ENCODE data around the gene MRPL34. TPM values are rescaled to one million over a fixed set of nuclear protein-coding genes. Genes with fewer than 3 reads are reported as not detected.

Gene MRPL34
- polyA plus RNA-seq, 1 of the 3 experiments (the other 2 are of a cell fraction): 72.9 TPM

GRCh38 chr19:17306285-17306714 is 628 bp downstream of the MRPL34 start:
- Histone ChIP-seq H3K79me2 (ENCODE audit: insufficient read depth) (peaks cover 40% of the 10 kb centered on the region), H3K36me3 (replicated peaks in 1 of 2; ENCODE audit: control insufficient read depth in 1 of 2, insufficient read depth in 2 of 2, low read length in 1 of 2) (no peaks in the 10 kb centered on the region), H3K27ac (ENCODE audit: low read depth in 2 of 2, low read length in 1 of 2) (peak overlapping the region; percentile 72 to 96), H3F3A (replicated peaks; ENCODE audit: insufficient read depth) (peaks cover 18% of the 10 kb centered on the region), H3K9me2 (no peaks in the 10 kb centered on the region), H3K9me3 (no peaks in the 10 kb centered on the region), H4K20me1 (ENCODE audit: insufficient read depth) (peaks cover 2% of the 10 kb centered on the region), H2AFZ (ENCODE audit: low read depth) (peak overlapping the region; percentile 87), H3K4me1 (ENCODE audit: control insufficient read depth in 1 of 2, insufficient read depth in 2 of 2, low read depth in 1 of 2, low read length in 1 of 2) (peaks cover 12 to 38% of the 10 kb centered on the region in 2 experiments), H3K27me3 (ENCODE audit: insufficient read depth) (no peaks in the 10 kb centered on the region), H3K9ac (peak overlapping the region; percentile 76), H3K4me2 (peak overlapping the region; percentile 92), H3K4me3 (ENCODE audit: low read depth in 2 of 2, low read length in 1 of 2) (peak overlapping the region; percentile 73 to 86)
- POLR2A ChIA-PET: interaction anchor here (0.6 to 1.6 kb wide), 4 partner anchors 13 to 136 kb away, joined by 3 to 7 read pairs (median 4); no protein-coding TSS in a partner anchor
- CTCF ChIA-PET: interaction anchor here (0.9 to 1.3 kb wide), 3 partner anchors 10 to 42 kb away, joined by 3 to 4 read pairs (median 4); no protein-coding TSS in a partner anchor
- WGBS (ENCODE audit: low lambda C conversion rate): 2% methylated on average over 28 of the region's 28 CpGs
- DNase-seq: no peak
- 0 out of 2 replicates have a peak, but pooled peaks have one; percentile 66 for TF ChIP-seq MXI1 (IDR thresholded peaks at IDR 0.05; ENCODE audit: low read depth, low read length)
- no peak for TF ChIP-seq EZH2phosphoT487 (IDR thresholded peaks at IDR 0.05; ENCODE audit: borderline replicate concordance, low read depth)

GRCh38 chr19:17307876-17308377 is 2.3 kb downstream of the MRPL34 start:
- Histone ChIP-seq H3K9me2 (no peaks in the 10 kb centered on the region), H4K20me1 (ENCODE audit: insufficient read depth) (peaks cover 14% of the 10 kb centered on the region), H3K9me3 (no peaks in the 10 kb centered on the region), H3K27ac (ENCODE audit: low read depth in 2 of 2, low read length in 1 of 2) (no peak overlapping the region; a peak in 1 of 4 replicates), H3K9ac (no peak overlapping the region), H3K36me3 (replicated peaks in 1 of 2; ENCODE audit: control insufficient read depth in 1 of 2, insufficient read depth in 2 of 2, low read length in 1 of 2) (peaks cover 0 to 2% of the 10 kb centered on the region in 2 experiments), H2AFZ (ENCODE audit: low read depth) (no peak overlapping the region), H3K79me2 (ENCODE audit: insufficient read depth) (peaks cover 57% of the 10 kb centered on the region), H3F3A (replicated peaks; ENCODE audit: insufficient read depth) (peaks cover 18% of the 10 kb centered on the region), H3K4me3 (ENCODE audit: low read depth in 2 of 2, low read length in 1 of 2) (no peak overlapping the region), H3K4me1 (ENCODE audit: control insufficient read depth in 1 of 2, insufficient read depth in 2 of 2, low read depth in 1 of 2, low read length in 1 of 2) (peaks cover 18 to 30% of the 10 kb centered on the region in 2 experiments), H3K27me3 (ENCODE audit: insufficient read depth) (no peaks in the 10 kb centered on the region), H3K4me2 (no peak overlapping the region)
- 94% methylated on average over 8 of the region's 8 CpGs for WGBS (ENCODE audit: low lambda C conversion rate)
- TF ChIP-seq EZH2phosphoT487 (IDR thresholded peaks at IDR 0.05; ENCODE audit: borderline replicate concordance, low read depth) (no peak), TCF12 (IDR thresholded peaks at IDR 0.05) (no peak), FOXJ3 (CRISPR knock-in tag; IDR thresholded peaks at IDR 0.05) (no peak), FOSL2 (IDR thresholded peaks at IDR 0.05; ENCODE audit: borderline replicate concordance, low read depth) (no peak), SIN3A (IDR thresholded peaks at IDR 0.05; ENCODE audit: borderline replicate concordance, low read depth, low read length) (no peak), SMC3 (IDR thresholded peaks at IDR 0.05; ENCODE audit: low read depth, low read length) (no peak), RCOR1 (IDR thresholded peaks at IDR 0.05; ENCODE audit: low read length) (no peak), CTCF (IDR thresholded peaks at IDR 0.05) (no peak), ZBTB33 (IDR thresholded peaks at IDR 0.05; ENCODE audit: borderline replicate concordance, low read depth) (no peak), MEF2A (IDR thresholded peaks at IDR 0.05; ENCODE audit: borderline replicate concordance, low read depth) (no peak), RAD21 (IDR thresholded peaks at IDR 0.05; ENCODE audit: low read length) (no peak), TAF1 (IDR thresholded peaks at IDR 0.05; ENCODE audit: borderline replicate concordance, low read depth, low read length) (no peak), MXI1 (IDR thresholded peaks at IDR 0.05; ENCODE audit: low read depth, low read length) (no peak)
- no peak for DNase-seq
- POLR2A ChIA-PET: interaction anchor here (0.6 kb wide), 1 partner anchor 17 kb away, joined by 3 read pairs; no protein-coding TSS in a partner anchor
- CTCF ChIA-PET: interaction anchor here (0.7 to 1.3 kb wide), 2 partner anchors 78 to 158 kb away, joined by 3 to 4 read pairs; no protein-coding TSS in a partner anchor

All from SK-N-SH (cell line).